GM21737 (cell line): ENCODE data around the gene FNDC8.
"Not testable (repeated sequence)": the region's sequence is repeated elsewhere in the genome, so short reads cannot be mapped to it uniquely, and the experiment has no call there.

Experiments
- ATAC-seq: cut with Tn5 transposase; IDR thresholded peaks from one replicate; pipeline ENCODE4 v1.9.1; 2021; ENCODE audit warnings: mild to moderate bottlenecking, moderate library complexity; ENCODE audit not compliant: unreplicated experiment

The FNDC8 gene

DNA sequence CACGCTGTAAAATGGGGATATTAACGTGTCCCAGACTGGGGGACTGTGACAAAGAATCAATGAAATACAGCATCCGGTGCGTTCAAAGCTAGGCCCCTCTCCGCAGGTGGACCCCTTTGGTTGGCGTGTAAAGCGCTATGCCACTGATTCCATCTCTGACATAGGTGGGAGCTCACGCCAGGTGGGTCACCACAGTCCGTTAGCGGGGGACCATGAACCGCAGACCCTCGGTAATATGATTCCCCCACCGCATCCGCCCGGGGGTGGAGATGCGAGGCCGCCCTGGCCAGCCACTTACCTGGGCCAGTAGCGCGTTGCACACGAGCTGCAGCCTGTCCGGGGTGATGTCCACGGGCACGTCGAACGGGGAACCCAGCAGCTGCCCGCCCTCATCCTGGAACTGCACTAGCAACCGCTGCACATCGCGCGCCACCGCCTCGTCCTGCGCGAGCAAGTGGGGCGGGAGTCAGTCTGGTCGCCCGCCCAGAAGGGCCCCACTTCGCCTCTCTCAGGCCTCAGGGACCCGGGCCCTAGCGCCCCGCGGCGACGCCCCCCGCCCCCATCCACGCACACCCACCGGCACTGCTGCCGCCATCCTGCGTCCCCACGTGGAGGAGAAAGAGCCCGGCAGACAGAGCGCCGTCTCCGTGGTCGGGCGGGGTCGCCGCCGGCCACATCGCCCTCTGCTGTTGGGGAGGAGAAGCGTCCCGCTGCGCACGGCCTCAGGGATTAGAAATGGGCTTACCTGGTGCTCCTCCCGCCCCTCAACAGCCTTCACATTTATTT, 20.5 kb downstream of the FNDC8 start, which contains the start of gene NLE1:
NLE1 (minus strand) TSS at position 623 of the 786 bp plus-strand sequence; CDS start at position 595, 28 bp downstream.
- ATAC-seq = peak; percentile 70

GRCh38 chr17:35142467-35142796, 21.0 kb downstream of the FNDC8 start:
- ATAC-seq = no peak

DNA sequence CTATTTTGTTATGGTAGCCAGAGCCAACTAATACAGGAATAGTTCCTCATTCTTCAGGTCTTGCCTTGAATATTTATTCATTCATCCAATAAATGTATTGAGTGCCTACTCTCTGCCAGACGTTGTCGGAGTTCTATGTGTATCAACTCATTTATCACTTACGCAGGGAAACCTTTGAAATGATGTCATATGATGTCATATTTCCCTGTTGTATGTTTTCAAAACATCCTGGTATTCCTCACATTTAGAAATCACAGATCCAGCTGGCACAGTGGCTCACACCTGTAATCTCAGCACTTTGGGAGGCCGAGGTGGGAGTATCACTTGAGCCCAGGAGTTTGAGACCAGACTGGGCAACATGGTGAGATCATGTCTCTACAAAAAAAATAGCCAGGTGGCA, 23.4 kb downstream of the FNDC8 start:
- no peak for ATAC-seq

DNA sequence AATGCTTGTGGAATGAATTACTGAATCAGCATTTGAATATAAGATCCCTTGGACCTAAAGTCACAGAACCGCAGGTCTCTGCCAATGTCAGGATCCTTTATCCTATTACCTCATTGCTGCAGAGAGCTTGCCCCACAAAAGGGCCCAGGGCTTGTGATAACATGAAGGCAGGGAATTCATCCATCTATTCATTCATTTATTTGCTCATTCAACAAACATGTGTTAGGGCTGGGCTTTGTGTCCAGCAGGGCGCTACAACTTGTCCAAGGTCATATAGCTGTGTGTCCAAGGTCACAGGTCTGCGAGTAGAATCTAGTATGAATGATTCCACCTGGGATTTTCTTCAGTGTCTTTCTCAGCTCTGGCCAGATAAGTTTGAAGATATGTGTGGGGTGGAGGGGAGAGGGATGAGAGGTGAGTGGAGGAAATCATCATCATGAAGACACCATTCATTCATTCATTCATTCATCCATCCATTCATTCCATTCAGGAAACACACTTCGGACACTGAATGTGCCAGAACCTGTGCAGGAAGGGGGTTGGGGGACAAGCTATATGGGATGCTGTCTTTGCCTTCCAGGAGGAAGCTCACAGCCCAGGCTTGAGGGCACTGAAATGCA, 24.9 kb downstream of the FNDC8 start:
- no peak for ATAC-seq

GRCh38 chr17:35147375-35147905, 26.0 kb downstream of the FNDC8 start, which contains the start of gene UNC45B:
TSS of gene UNC45B (plus strand) at chr17:35147817. CDS start at chr17:35148264, 447 bp downstream.
- no peak for ATAC-seq

GRCh38 chr17:35148144-35148543, 26.7 kb downstream of the FNDC8 start:
- no peak for ATAC-seq

DNA sequence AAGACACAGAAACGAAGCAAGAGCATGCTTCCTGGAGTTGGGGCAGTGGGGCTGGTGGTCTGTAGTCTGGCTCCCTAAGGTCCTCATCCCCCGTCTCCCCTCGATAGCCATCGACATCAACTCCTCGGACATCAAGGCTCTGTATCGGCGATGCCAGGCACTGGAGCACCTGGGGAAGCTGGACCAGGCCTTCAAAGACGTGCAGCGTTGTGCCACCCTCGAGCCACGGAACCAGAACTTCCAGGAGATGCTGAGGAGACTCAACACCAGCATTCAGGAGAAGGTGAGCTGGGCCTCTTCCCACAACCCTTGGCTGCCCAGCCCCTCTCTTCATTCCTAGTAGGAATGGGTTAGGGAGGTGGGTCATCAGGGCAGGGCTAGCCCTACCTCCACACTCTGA, 28.5 kb downstream of the FNDC8 start:
- no peak for ATAC-seq

- not testable (repeated sequence) for ATAC-seq
Observed at GRCh38 chr17:35151080-35151479, 29.7 kb downstream of the FNDC8 start.

DNA sequence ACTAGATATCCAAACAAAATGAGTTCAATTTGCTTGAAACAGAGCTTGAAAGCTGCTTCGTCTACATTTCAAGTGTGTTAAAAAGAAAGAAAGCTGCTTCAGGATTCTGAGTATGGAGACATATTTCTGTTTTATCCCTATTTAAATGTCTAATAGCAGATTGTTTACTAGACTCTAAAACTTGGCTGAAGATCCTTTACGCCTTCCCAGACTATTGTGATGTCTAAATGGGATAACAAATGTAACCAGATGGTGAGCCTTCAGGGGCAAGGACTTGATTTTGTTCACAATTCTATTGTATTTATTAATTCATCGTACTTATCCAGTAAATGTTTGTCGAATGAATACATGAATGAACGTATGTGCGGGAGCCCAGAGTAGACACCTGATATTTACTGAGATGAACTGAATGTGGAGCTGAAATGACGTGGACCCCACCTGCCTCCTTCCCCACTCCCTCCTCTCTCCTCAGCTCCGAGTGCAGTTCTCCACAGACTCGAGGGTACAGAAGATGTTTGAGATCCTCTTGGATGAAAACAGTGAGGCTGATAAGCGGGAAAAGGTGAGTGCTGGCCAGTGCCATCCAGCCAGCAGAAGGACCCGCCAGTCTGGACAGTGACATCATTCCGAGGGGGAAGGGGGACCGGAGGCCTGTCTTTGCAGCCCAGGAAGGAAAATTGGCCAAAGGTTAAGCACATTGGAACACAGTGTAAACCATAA, 31.2 kb downstream of the FNDC8 start:
- no peak for ATAC-seq

DNA sequence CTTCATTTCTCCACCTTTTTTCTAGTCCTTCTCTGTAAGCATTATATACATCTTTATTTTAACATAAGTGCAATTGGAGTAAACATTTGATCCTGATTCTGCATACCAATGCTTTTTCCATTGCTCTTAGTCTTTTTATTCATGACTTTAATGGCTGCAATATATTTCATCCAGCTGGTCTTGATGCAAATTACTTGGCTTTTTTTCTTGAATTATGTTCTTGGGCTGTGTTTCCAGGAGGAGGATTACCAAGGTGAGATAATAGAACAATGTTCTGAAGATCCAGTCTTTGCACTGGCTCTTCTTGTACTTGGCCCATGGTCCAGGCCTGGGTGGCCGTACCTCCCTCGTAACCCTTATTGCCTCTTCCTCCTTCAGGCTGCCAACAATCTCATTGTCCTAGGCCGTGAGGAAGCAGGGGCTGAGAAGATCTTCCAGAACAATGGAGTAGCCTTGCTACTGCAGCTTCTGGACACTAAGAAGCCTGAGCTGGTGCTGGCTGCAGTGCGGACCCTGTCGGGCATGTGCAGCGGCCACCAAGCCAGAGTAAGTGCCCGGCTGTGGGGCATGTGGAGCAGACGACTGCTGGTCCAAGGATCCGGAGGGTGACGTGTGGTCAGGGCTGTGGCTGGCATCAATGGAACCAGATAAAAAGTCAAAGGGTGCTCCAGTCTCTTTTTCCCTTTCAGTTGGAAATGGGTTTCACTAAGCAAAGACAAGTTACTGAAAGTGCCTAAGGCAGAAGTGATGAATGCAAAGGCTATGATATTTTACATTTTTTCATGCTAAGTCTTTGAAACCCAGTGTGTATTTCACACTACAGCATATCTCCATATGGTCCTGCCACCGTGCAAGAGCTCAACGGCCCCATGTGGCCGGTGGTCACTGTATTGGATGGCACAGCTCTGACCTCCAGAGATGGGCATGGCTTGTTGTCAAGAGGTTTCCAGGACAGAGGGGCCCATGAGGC, 33.1 kb downstream of the FNDC8 start:
- no peak for ATAC-seq

- ATAC-seq = no peak
Observed at GRCh38 chr17:35155246-35155645, 33.8 kb downstream of the FNDC8 start.

- ATAC-seq = no peak
Observed at GRCh38 chr17:35159940-35160339, 38.5 kb downstream of the FNDC8 start.

DNA sequence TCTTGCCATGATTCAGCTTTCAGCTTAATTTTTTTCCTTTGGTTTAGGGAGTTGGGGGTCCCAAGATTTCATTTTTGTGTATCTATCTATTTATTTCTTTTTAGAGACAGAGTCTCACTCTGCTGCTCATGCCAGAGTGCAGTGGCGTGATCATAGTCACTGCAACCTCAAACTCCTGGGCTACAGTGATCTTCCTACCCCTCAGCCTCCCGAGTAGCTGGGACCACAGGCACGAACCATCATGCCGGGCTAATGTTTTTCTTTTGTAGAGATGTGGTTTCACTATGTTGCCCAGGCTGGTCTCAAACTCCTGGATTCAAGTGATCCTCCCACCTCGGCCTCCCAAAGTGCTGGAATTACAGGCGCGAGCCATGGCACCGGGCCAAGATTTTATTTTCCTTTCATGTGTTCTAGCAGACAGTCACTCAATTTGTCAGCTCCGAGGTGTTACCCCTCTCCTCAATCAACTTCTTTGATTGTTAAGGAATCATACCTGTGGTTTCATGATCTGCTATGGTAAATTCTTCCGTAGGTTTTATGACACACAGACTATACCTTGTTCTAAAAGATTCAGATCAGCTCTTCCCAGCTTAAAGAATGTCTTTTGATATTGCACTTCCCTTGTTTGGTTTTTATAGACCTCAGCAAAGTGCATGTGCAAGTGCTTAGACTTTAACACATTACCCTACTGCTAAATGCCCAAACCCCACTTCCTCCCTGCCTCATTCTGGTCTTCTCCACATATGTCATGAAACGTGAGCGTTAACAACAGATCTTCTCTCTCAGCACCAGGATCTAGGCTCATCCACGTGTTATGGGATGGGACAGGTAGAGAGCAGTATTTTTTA, 39.2 kb downstream of the FNDC8 start:
- no peak for ATAC-seq

DNA sequence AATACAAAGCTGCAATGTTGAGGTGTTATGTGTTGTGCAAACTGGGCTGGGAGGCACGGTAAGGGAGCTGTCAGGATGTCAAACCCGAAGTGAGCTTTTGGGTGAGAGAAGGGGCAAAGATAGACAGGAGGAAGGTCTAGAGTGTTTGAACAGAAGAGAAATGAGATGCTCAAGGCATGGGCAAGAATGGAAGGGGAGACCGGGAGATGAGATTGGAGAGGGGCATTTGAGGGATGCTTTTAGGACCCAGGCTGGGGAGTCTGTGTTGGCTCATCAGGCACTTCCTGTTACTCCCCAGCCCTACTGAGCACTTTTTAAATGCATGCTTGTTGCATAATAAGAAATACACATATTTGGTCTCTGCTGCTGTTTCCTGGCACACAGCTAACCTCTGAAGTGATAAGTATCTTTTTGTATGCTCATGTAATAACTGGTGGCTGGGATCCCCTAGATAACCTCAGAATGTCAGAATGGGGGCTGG, 39.9 kb downstream of the FNDC8 start:
- no peak for ATAC-seq

DNA sequence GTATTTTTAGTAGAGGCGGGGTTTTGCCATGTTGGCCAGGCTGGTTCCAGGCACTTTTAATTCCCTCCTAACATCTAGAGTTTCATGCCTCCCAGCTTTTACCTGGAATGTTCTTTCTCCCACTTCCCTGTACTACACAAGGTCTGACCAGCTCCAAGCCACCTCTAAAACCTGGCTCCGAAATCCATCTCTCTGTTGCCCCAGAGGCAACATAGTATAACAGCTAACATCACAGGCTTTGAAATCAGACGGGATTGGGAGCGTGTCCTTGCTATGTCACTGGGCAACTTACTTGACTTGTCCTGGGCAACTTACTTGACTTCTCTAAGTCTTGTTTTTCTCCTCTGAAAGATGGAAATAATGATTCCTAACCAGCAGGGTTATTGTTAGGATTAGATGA, 41.3 kb downstream of the FNDC8 start:
- ATAC-seq = no peak

DNA sequence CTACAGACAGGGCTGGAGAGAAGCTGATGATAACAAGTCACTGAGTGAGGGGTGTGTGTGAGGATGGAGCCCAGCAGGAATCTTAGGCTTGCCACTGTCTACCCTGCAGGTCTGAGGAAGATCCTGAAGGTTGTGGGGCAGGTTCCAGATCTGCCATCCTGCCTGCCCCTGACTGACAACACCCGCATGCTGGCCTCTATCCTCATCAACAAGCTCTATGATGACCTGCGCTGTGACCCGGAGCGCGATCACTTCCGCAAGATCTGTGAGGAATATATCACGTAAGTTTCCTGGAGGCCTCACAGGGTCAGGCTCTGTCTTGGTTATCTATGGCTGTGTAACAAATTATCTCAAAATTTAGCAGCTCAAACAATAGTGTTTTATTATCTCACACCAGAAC, 42.5 kb downstream of the FNDC8 start:
- no peak for ATAC-seq

DNA sequence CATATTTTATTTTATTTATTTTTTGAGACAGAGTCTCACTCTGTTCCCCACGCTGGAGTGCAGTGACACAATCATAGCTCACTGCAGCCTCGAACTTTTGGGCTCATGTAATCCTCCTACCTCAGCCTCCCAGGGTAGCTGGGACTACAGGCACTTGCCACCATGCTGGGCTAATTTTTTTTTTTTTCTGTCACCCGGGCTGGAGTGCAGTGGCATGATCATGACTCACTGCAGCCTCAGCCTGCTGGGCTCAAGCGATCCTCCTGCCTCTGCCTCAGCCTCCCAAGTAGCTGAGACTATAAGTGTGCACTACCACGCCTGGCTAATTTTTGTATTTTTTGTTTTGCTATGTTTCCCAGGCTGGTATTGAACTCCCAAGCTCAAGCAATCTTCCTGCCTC, 43.3 kb downstream of the FNDC8 start:
- no peak for ATAC-seq

DNA sequence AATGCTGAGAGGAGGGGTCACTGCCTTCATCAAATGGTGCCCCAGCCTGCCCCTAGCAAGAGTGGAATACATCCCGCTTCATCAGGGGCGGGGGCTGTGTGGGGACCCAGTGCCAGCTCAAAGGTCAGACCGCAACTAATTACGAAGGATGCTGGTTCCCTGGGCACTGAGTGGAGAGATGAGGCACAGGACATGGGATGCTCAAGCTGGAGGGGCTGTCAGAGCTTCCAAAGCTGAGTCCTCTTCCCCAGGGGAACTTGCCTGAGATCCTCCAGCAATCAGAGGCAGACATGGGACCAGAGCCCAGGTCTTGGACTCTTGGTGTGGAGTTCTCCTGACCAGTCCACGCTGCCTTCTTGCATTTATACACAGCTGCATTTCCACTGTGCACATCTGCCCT, 45.1 kb downstream of the FNDC8 start:
- ATAC-seq = no peak

- no peak for ATAC-seq
Observed at GRCh38 chr17:35167046-35167445, 45.6 kb downstream of the FNDC8 start.
